Measurements from ENCODE around the gene SUGP2. TPM values are rescaled to one million over a fixed set of nuclear protein-coding genes. Genes with fewer than 3 reads are reported as not detected.
A peak's percentile ranks its signal among the peaks of the same experiment; 100 is the strongest.
"Not testable (repeated sequence)": the region's sequence is repeated elsewhere in the genome, so short reads cannot be mapped to it uniquely, and the experiment has no call there.

Gene SUGP2
- total RNA-seq, 1 donor from 2014 or later, result 129 TPM

DNA sequence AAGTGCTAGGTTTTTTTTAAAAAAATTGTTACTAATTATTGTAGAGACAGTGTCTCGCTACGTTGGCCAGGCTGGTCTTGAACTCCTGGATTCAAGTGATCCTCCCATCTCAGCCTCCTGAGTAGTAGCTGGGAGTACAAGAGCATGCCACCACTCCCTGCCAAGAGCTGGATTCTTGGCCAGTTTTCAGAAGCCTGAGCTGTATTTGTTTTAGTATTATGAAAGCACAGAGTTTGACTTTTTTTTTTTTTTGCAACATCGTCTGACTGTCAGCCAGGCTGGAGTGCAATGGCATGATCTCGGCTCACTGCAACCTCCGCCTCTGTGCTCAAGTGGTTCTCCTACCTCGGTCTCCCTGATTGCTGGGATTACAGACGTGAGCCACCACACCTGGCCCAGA lies 7.1 kb upstream of the SUGP2 start:
- Mint-ChIP-seq H3K27ac (no peak overlapping the region), H3K4me1 (ENCODE audit: low read depth) (peaks cover 23% of the 10 kb centered on the region), H3K36me3 (ENCODE audit: low read depth) (peaks cover 47% of the 10 kb centered on the region), H3K9me3 (no peaks in the 10 kb centered on the region), H3K4me3 (ENCODE audit: low read depth) (no peak overlapping the region), H3K27me3 (ENCODE audit: low read depth) (no peaks in the 10 kb centered on the region)
- no peak for DNase-seq (ENCODE audit: low spot score)
- intact Hi-C loops (cut with micrococcal nuclease), result no loop called here

DNA sequence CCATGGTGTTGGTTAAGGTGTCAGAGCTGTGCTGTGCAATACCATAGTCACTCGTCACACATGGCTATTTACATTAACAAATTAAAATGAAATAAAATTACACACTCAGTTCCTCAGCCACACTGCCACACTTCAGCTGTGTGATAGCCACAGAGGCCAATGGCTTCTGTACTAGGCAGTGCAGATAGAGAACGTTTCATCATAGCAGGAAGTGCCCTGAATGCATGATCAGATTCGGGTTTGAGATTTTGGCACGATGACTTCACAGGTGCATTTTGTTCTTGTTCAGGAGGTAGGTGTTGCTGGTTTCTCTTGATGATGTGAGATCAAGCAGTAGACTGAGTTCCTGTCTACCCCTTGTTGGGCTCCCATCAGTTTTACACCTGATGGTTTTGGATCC lies 6.6 kb upstream of the SUGP2 start:
- intact Hi-C loops (cut with micrococcal nuclease), result no loop called here
- Mint-ChIP-seq H3K27me3 (ENCODE audit: low read depth) (no peaks in the 10 kb centered on the region), H3K4me3 (ENCODE audit: low read depth) (no peak overlapping the region), H3K27ac (peak overlapping the region; percentile 11), H3K36me3 (ENCODE audit: low read depth) (peaks cover 43% of the 10 kb centered on the region), H3K4me1 (ENCODE audit: low read depth) (peaks cover 25% of the 10 kb centered on the region), H3K9me3 (no peaks in the 10 kb centered on the region)
- DNase-seq (ENCODE audit: low spot score), result no peak

DNA sequence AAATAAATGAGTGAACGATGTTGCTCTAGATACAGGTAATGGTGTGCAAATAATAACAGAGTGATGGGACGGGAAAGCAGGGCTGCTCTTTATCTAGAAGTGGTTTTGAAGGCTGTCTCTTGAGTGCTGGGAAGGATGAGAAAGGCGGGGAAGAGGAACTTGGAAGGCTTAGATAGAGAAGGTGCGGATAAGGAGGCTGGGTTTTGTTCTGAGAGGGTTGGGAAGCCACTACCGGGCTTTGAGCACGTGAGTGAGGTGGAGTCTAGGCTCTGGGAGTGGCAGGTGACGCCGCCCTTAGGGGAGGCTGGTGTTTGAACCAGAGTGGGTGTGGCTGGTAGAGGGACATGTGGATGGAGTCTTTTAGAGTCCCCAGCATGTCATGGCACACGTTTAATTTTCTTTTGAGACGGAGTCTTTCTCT lies 897 bp upstream of the SUGP2 start:
- peak overlapping the region; percentile 89 for H3K4me3 Mint-ChIP-seq (ENCODE audit: low read depth)
- intact Hi-C loops (cut with micrococcal nuclease), result loop anchor here (5.0 kb wide), 1 partner anchor 158 kb away; the partner anchor contains the start of genes BORCS8 and RFXANK
- peak; percentile 80 for DNase-seq (ENCODE audit: low spot score)
- H3K4me1 Mint-ChIP-seq (ENCODE audit: low read depth), result peaks cover 29% of the 10 kb centered on the region
- H3K27me3 Mint-ChIP-seq (ENCODE audit: low read depth), result no peaks in the 10 kb centered on the region
- no peaks in the 10 kb centered on the region for H3K9me3 Mint-ChIP-seq
- peaks cover 51% of the 10 kb centered on the region for H3K36me3 Mint-ChIP-seq (ENCODE audit: low read depth)
- H3K27ac Mint-ChIP-seq, result peak overlapping the region; percentile 91

DNA sequence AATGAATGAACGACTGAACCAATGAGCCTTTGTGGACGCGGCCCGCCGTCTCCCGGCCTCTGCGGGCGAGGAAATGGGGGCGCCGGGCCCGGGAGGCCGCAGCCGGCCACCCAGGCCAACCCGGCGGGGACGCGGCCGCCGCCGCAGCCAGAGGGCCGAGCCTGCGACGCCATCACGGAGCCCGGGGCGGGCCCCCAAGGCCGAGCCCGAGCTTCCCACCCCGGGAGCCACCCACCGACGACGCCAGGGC lies 216 bp downstream of the SUGP2 start:
- Mint-ChIP-seq H3K4me1 (ENCODE audit: low read depth) (peaks cover 28% of the 10 kb centered on the region), H3K36me3 (ENCODE audit: low read depth) (peaks cover 53% of the 10 kb centered on the region)
- DNase-seq (ENCODE audit: low spot score), result no peak

DNA sequence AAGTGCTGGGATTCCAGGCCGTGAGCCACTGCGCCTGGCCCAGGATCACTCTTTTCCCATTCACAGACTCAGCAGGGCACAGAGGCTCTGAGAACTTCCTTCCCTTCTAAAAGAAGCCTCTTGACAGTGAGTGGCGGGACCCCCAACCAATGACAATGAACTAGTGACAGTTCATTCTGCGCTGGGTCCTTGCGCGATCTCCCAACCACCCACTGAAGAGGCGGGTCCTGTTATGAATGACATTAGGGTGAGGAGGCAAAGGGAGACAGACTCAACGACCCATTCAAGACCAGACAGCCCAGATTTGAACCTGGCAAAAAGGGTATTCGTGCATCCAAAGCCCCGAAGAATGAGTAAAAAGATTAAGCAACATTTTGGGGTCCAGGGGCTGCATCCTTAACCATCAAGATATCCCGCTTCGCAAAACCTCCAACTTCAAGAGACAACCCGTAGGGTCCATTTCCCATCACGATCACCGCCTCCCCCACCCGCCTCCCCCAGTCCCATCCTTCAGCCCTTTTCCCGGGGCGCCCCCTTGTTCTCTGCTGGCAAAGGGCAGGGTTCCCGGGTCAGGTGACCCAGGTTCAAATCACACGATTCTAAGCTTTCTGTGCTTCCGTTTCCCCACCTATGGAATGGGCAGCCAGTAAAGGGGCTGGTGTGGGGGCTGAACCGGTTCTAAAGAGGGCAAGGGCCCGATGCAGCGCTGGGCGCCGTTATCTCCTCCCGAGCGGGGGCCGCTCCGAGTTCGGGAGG lies 719 bp downstream of the SUGP2 start:
- peak; percentile 82 for DNase-seq (ENCODE audit: low spot score)
- intact Hi-C loops (cut with micrococcal nuclease), result loop anchor here (1.0 to 5.0 kb wide), 3 partner anchors 30 to 160 kb away; partner anchors contain the start of genes BORCS8, RFXANK and SLC25A42
- Mint-ChIP-seq H3K4me1 (ENCODE audit: low read depth) (peaks cover 29% of the 10 kb centered on the region), H3K27ac (peak overlapping the region; percentile 92), H3K4me3 (ENCODE audit: low read depth) (peak overlapping the region; percentile 90), H3K27me3 (ENCODE audit: low read depth) (no peaks in the 10 kb centered on the region), H3K9me3 (no peaks in the 10 kb centered on the region), H3K36me3 (ENCODE audit: low read depth) (peaks cover 54% of the 10 kb centered on the region)

More for the DNA sequence above, 216 bp downstream of the SUGP2 start:
- no peaks in the 10 kb centered on the region for H3K27me3 Mint-ChIP-seq (ENCODE audit: low read depth)
- intact Hi-C loops (cut with micrococcal nuclease), result loop anchor here (1.0 to 5.0 kb wide), 3 partner anchors 30 to 159 kb away; partner anchors contain the start of genes BORCS8, RFXANK and SLC25A42
- peak overlapping the region; percentile 90 for H3K4me3 Mint-ChIP-seq (ENCODE audit: low read depth)
- H3K9me3 Mint-ChIP-seq, result no peaks in the 10 kb centered on the region
- peak overlapping the region; percentile 92 for H3K27ac Mint-ChIP-seq

DNA sequence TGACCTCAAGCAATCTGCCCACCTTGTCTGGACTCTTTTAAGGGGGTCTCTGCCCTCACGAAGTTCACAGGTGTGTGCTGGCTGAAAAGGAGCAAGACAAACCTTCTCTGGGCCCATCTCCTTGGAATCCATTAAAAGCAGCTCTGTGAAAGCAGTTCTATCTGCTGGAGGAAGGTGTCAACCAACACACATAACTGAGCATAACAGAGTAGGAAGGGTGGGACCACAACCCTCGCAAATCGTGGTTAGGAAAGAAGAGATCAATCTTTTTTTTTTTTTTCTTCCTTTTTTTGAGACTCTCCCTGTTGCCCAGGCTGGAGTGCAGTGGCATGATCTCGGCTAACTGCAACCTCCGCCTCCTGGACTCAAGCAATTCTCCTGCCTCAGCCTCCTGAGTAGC lies 1.4 kb downstream of the SUGP2 start:
- Mint-ChIP-seq H3K9me3 (no peaks in the 10 kb centered on the region), H3K4me1 (ENCODE audit: low read depth) (peaks cover 32% of the 10 kb centered on the region), H3K36me3 (ENCODE audit: low read depth) (peaks cover 56% of the 10 kb centered on the region), H3K27me3 (ENCODE audit: low read depth) (no peaks in the 10 kb centered on the region), H3K4me3 (ENCODE audit: low read depth) (peak overlapping the region; percentile 90), H3K27ac (peak overlapping the region; percentile 92)
- intact Hi-C loops (cut with micrococcal nuclease), result loop anchor here (2.0 to 5.0 kb wide), 2 partner anchors 31 to 160 kb away; partner anchors contain the start of genes BORCS8, RFXANK and SLC25A42
- DNase-seq (ENCODE audit: low spot score), result no peak

DNA sequence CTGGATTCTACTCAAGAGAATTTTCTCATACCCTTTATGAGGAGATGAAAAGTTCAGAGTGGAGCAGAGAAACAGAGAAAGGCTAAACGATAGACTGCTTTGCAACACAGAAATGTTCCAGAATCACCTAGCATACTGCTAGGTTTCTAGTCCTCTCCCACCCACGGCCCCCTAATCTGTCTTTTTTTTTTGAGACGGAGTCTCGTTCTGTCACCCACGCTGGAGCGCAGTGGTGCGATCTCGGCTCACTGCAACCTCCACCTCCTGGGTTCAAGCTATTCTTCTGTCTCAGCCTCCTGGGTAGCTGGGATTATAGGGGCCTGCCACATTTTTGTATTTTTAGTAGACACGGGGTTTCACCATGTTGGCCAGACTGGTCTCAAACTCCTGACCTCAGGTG lies 4.8 kb downstream of the SUGP2 start:
- no peak for DNase-seq (ENCODE audit: low spot score)
- H3K27ac Mint-ChIP-seq, result no peak overlapping the region
- intact Hi-C loops (cut with micrococcal nuclease), result no loop called here
- H3K9me3 Mint-ChIP-seq, result no peaks in the 10 kb centered on the region
- peaks cover 73% of the 10 kb centered on the region for H3K36me3 Mint-ChIP-seq (ENCODE audit: low read depth)
- peaks cover 20% of the 10 kb centered on the region for H3K4me1 Mint-ChIP-seq (ENCODE audit: low read depth)
- no peak overlapping the region for H3K4me3 Mint-ChIP-seq (ENCODE audit: low read depth)
- no peaks in the 10 kb centered on the region for H3K27me3 Mint-ChIP-seq (ENCODE audit: low read depth)

DNA sequence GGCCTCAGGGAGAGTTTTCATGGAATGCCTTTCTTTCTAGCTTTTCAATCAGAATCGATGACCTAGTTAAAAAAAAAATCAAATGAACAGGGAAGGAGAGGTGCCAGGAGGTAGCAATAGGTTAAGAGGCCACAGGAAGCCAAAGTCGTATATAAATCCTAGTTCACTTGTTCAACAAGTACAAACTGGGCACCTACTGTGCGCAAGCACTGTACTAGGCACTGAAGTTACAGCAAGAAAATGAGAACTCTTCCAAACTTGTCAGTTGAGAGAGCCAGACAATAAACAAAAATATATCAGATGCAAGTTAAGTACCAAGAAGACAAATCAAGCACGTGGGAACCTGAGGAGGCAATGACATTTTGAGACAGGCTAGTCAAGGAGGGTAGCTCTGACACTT lies 6.1 kb downstream of the SUGP2 start:
- intact Hi-C loops (cut with micrococcal nuclease), result no loop called here
- Mint-ChIP-seq H3K36me3 (ENCODE audit: low read depth) (peaks cover 81% of the 10 kb centered on the region), H3K4me1 (ENCODE audit: low read depth) (peaks cover 27% of the 10 kb centered on the region), H3K27ac (no peak overlapping the region), H3K9me3 (no peaks in the 10 kb centered on the region), H3K4me3 (ENCODE audit: low read depth) (no peak overlapping the region), H3K27me3 (ENCODE audit: low read depth) (no peaks in the 10 kb centered on the region)
- DNase-seq (ENCODE audit: low spot score), result no peak

DNA sequence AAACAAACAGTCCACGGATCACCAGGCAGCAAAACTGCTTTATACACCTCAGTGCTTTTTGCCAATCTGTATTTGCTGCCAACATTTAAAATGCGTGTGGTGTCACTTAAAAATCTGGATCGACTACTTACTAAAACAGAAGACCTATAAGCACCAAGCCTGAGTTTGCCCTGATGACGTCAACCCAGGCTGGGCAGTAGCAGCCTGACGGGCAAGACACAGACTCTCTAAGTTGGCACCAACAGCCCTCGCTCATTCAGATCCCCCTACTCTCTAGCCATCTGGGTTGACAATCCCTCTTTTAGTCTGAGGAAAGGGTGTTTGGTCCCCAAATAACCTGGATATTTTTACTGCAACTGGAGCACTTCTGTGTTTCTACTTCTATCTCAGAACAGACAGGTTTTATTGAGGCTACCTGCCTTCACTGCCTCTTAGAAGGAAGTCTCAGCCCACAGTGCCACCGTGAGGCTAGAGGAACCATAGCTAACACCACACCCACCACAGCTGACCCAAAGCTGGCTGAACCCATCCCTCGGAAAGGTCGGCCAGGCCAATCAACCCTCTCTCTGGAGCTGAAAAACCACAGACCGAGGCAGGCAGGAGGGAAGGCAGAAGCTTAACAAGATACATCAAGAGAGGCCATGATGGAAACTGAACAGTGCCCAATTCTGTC lies 6.9 kb downstream of the SUGP2 start:
- H3K27ac Mint-ChIP-seq, result no peak overlapping the region
- DNase-seq (ENCODE audit: low spot score), result no peak
- H3K9me3 Mint-ChIP-seq, result no peaks in the 10 kb centered on the region
- no peaks in the 10 kb centered on the region for H3K27me3 Mint-ChIP-seq (ENCODE audit: low read depth)
- intact Hi-C loops (cut with micrococcal nuclease), result no loop called here
- H3K4me1 Mint-ChIP-seq (ENCODE audit: low read depth), result peaks cover 27% of the 10 kb centered on the region
- H3K4me3 Mint-ChIP-seq (ENCODE audit: low read depth), result no peak overlapping the region
- H3K36me3 Mint-ChIP-seq (ENCODE audit: low read depth), result peaks cover 82% of the 10 kb centered on the region

DNA sequence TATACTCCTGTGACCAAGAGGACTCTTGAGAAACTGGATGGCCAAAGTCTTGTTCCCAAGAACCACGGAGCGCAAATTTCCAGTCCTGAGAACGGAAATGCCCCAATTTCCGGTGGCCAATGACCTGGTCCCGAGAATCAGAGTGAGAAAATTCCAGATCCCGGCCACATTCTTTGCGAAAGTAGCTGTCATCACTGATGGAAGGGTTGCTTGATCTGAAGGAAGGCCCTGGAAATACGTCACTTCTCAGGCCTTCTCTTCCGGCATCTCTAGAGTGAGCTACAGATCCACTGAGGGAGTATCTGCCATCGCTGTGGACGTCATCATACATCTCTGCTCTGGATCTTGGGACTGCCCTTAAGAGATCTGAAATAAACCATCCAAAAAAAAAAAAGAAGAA lies 7.5 kb downstream of the SUGP2 start:
- Mint-ChIP-seq H3K9me3 (no peaks in the 10 kb centered on the region), H3K36me3 (ENCODE audit: low read depth) (peaks cover 84% of the 10 kb centered on the region), H3K4me3 (ENCODE audit: low read depth) (no peak overlapping the region), H3K27me3 (ENCODE audit: low read depth) (no peaks in the 10 kb centered on the region), H3K4me1 (ENCODE audit: low read depth) (peaks cover 25% of the 10 kb centered on the region), H3K27ac (no peak overlapping the region)
- intact Hi-C loops (cut with micrococcal nuclease), result no loop called here
- no peak for DNase-seq (ENCODE audit: low spot score)

DNA sequence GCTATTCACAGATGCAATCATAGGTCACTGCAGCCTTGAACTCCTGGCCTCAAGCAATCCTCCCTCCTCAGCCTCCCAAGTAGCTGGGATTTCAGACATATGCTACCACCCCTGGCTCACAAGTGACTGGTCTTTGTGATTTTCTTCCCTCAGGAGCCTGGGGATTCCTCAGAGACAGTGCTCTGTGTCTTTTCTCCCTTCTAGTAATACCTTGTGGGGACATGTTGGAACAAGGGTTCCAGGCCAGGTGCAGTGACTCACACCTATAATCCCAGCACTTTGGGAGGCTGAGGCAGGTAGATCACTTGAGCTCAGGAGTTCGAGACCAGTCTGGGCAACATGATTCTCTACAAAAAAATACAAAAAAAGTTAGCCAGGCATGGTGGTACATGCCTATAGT lies 9.9 kb downstream of the SUGP2 start:
- H3K27ac Mint-ChIP-seq; DNase-seq (ENCODE audit: low spot score); H3K27me3 Mint-ChIP-seq (ENCODE audit: low read depth); H3K4me3 Mint-ChIP-seq (ENCODE audit: low read depth); H3K9me3 Mint-ChIP-seq; intact Hi-C loops (cut with micrococcal nuclease): not testable (repeated sequence)
- H3K36me3 Mint-ChIP-seq (ENCODE audit: low read depth), result peaks cover 73% of the 10 kb centered on the region
- peaks cover 20% of the 10 kb centered on the region for H3K4me1 Mint-ChIP-seq (ENCODE audit: low read depth)

DNA sequence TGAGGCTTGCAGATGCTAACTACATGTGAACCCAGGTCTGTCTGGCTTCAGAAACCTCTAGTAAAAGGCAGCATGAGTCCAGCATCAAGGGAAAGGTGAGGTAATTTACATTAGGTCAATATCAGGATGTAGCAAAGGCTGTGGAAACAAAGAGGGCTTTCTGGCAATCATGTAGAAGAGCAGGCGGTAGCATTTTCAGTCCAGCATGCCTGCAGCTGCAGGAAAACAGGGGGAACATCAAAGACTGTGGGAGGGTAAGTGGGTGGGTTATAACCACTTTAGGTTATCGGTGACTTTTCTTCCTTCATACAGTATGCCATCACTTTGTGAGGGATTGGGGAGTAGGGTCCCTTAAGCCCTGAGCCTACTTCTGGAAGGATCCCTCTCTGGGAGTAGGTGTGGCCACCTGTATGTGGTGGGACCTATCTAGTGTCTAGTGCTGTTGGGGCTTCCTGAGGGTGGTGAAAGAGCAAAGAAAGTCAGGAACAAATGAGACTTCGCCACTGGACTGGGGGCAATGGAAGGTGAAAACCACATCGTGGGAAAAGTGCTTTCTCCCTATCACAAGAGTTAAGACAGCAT lies 10.8 kb downstream of the SUGP2 start:
- Mint-ChIP-seq H3K9me3 (no peaks in the 10 kb centered on the region), H3K4me1 (ENCODE audit: low read depth) (peaks cover 18% of the 10 kb centered on the region), H3K27me3 (ENCODE audit: low read depth) (no peaks in the 10 kb centered on the region), H3K4me3 (ENCODE audit: low read depth) (no peak overlapping the region), H3K27ac (no peak overlapping the region), H3K36me3 (ENCODE audit: low read depth) (peaks cover 65% of the 10 kb centered on the region)
- intact Hi-C loops (cut with micrococcal nuclease), result no loop called here
- DNase-seq (ENCODE audit: low spot score), result no peak

DNA sequence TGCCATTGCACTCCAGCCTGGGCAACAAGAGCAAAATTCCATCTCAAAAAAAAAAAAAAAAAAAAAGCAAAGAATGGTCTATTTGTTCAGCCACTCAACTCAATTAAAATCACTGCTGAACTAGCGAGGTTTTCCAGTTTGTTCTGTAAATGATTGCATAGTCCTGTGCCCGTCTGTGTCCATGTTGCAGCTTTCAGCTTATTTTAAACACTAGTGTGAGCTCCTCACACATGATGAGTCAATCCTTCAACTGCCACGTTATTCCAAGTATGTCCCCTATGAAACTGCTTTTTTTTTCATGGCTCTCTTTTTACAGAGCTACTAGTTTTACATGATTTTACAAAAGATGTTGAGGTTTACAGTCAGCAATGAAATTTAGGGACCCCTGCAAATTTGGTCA lies 12.2 kb downstream of the SUGP2 start:
- intact Hi-C loops (cut with micrococcal nuclease), result no loop called here
- Mint-ChIP-seq H3K4me1 (ENCODE audit: low read depth) (peaks cover 15% of the 10 kb centered on the region), H3K4me3 (ENCODE audit: low read depth) (no peak overlapping the region), H3K27me3 (ENCODE audit: low read depth) (no peaks in the 10 kb centered on the region), H3K9me3 (no peaks in the 10 kb centered on the region), H3K27ac (no peak overlapping the region), H3K36me3 (ENCODE audit: low read depth) (peaks cover 63% of the 10 kb centered on the region)
- no peak for DNase-seq (ENCODE audit: low spot score)

Measured in activated T-helper 2 cell treated with anti-CD3 and anti-CD28 coated beads, Interferon-gamma antibody, Interleukin-2, Interleukin-4, amounts not matched to agents 10 μg/mL and 5 μg/mL and 100 μg/mL, durations not matched to agents 14 hours and 24 hours and 36 hours (primary cell).